NCI-H345 treated with DMSO at 0.1 percent for 48 hours (cell line): ENCODE data around the gene PPP2R5C.

Experiments
- DNase-seq: peaks from one replicate; lab custom pipeline; 2025; ENCODE audit not compliant: unreplicated experiment; lab: John Stamatoyannopoulos, UW

PPP2R5C gene

DNA sequence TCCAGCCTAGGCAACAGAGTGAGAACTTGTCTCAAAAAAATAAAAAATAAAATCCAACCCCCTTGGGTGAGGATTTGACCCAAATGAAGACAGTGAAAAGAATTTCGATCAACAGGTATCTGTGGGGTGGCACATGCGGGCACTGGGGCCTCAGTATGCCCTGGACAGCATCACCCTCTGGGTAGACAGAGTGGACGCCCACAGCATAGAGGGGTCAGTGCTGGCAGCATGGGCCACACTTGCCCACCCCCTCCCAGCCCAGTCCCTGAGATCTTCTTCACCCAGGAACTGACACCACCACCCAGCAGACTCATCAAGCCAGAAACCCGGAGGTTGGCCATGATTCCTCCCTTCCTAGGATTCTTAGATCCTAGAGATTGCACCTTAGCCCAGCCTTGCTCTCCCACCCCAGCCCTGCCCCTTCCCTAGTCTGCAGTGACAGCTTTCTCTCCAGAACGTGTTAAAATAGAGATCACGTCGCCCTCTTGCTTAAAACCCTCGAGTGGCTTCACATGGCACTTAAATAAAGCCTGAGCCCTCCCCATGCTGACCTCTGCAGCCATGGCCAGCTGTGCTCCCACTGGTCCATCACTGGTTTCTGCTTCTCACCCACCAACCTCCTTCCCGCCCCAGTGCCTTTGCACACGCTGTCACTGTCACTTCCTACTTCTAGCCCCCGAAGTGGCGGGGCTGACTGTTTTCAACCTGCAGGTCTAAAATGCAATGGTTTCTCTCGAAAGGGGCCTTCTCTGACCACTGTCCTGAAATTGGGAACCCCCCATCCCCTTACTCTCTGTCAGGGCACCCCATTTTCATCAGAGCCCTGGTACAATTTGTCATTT, 176.6 kb downstream of the PPP2R5C start:
- no peak for DNase-seq

DNA sequence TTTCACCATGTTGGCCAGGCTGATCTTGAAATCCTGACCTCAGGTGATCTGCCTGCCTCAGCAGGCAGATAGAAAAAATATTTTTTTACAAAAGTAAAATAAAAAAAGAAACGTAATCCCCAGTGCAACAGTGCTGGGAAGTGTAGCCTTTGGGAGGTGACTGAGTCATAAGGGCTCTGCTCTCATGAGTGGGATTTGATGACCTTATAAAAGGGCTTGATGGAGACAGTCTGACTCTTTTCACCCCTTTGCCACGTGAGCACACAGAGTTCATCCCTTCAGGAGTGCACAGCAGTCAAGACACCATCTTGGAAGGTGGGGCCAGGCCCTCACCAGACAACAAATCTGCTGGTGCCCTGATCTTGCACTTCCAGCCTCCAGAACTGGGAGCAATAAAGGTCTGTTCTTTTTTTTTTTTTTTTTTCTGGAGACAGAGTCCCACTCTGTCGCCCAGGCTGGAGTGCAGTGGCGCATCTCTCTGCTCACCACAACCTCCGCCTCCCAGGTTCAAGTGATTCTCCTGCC, 178.2 kb downstream of the PPP2R5C start:
- DNase-seq: no peak

DNA sequence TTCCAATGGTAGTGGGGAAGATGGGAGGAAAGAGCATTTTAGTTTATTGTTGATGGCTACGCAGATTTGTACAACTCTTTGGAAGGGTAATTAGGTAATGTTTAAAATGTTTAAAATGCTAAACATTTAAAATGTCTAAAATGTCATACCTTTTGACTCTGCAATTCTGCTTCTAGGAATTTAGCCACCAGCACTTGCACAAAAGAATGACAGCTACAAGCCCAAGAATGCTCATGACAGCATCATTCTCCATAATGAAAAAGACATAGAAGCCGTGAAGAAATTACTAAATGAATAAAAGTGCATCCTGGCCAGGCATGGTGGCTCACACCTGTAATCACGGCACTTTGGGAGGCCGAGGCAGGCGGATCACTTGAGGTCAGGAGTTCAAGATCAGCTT, 182.9 kb downstream of the PPP2R5C start:
- DNase-seq: no peak

DNA sequence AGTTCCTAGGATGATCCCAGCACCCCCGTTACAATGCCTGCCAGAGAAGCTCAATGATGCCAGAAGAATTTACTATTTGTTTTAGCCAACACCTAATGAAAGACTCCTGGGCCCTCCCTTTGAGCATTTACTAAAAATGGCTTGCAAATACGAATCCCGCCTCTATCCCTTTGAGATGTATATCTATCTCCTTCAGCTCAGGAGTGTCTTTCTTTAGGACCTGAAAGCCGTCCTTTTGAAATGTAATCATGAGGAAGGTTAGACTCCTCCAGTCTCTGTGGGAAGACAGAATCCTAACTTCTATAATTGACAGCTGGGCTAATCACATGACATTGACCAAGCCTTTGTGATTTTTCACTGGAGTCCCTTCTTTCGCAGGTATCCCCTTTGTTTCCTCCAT, 183.7 kb downstream of the PPP2R5C start:
- DNase-seq: no peak

DNA sequence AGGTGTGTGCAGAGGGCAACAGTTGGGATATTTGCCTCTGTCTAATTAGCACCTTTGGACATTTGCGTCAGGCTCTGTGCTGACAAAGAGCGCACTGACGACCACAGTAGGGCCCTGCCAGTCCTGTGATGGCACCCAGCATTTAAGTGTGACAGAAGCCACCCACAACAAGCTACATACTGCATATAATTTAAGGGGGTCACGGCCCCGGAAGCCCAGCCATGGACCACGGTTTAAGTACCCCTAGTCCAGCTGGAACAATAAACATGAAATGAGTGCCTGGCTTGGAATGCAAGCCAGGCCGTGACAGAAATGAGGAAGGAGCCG, 186.0 kb downstream of the PPP2R5C start:
- no peak for DNase-seq

DNA sequence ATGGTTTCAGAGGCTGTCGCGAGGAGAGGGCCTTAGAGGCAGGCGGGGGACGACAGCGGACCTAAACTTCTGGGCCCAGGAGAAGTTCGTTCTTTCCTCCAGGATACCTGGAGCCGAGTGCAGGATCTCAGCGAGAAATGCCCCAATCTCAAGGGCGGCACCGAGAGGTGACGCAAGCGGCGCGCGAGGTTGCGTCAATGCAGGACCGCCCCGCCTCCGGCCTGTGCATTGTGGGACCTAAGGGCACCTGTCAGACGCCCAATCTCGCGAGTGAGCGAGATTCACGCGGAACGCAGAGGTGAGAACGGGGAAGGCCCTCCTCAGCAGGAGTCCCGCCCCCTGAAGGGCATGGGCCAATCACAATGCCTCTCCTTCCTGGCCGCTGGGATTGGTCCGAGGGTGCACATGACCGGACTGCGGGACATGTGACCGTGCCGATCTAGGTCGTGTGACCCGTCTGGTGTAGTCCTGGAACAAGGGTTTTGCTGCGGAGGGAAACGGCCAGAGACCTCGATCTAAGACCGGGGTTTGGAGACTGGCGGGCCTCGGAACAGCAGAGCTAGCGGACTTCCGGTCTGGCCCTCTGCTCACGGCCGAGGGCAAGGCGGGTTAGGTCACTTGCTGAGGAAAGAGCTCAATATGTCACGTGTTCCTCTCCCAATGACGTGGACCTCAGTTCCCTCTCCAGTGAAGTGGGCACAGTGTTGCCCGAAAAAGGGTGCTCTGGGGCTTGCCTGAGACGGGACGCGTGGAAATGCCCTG, 186.6 kb downstream of the PPP2R5C start:
- peak; percentile 98 for DNase-seq

DNA sequence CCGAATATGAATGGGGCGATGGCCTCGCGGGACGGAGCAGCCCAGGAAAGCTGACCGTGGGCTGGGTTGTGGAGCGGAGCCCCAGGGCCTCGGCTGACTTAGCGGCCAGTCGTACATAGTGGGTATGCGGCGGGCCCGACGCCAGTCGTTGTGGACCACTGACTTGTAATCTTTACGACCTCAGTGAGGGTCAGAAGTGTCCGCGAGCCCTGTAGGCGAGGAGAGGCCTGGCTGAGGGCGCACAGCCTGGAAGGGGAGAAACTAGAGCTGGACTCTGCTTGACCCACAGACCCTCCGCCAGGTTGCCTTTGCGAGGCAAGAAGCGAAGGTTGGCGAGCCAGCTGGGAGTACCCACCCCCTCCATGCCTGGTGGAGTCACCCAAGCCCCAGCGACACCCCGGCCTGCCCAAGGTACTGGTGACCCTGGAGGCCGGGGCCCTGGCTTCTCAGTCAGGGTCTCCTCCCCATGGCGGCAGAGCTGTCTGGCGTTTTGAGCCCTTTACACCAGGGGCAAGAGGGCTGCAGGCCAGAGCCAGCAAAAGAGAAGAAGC, 187.2 kb downstream of the PPP2R5C start:
- DNase-seq: no peak

DNA sequence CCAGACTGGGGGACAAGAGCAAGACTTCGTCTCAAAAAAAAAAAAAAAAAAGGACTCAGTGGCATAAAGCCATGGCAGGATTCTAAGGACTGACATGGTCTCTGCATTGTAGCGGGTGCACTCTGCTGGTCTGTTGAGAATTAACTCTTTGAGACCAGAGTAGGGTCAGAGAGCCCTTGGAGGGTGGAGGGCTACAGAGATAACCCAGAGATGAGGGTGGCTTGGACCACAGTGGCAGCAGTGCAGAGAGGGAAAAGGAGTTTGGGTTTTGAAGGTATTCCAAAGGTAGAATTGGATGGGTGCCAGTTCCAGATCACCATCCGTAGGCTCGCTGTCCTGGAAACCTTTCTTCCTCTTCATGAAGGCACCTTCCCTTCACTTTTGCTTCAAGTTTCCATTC, 188.6 kb downstream of the PPP2R5C start:
- DNase-seq: no peak

DNA sequence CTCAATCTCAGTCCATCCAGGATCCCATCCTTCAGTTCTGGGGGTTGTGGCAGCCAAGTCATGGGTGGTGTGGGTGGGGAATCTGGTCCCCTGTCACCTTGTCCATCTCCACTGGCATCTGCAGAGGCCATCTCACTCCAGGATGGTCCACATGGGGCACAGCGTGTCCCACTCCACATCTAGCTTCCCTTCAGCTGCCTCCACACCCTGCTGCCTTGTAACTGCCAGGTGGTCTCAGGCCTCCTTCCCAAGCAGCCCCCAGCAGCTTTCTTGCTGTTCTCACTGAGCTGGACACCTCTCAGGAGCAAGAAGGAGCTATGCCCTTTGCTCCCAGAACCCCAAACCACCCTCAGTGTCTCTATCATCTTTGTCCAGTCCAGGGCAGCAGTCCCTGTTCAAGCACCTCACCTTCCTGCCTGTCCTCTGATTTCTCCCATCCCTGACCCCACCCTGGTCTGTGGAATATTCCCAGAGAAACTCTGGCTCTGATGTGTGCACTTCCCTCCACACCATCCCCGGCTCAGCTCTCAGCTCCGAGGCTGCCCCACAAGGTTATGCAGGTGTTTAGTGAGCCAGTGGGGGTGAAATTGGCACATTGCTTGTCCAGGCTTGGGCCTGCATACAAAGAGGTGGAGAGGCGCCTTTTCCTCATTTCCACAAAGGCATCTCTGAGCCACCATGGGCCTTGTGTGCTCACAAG, 189.2 kb downstream of the PPP2R5C start:
- no peak for DNase-seq

DNA sequence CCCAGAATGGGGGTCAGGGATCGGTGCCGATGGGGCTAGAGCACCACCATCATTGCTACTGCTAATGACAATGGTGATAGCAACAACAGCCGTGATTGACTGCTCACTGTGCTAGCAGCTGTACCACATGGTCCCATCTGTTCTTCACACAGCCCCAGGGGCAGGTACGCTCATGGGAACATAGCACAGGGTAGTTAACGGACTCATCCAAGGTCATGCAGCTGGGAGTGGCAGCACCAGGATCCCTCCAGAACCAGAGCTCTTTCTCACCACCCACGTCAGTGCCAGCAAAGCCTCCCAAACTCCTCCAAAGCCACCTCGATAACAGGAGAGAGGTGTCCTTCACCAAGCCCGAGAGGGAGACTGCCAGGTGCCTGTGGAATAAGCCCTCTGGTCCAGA, 191.6 kb downstream of the PPP2R5C start:
- DNase-seq: no peak

DNA sequence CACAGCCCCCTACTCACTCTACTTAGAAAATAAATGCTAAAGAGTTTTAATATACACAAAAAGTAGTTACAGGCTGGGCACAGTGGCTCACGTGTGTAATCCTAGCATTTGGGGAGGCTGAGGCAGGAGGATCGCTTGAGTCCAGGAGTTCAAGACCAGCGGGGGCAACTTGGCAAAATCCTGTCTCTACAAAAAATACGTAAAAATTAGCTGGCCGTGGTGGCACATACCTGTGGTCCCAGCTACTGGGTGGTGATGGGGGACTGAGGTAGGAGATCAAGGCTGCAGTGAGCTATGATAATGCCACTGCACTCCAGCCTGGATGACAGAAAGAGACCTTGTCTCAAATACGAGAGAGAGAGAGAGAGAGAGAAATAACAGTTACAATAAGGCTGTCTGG, 193.0 kb downstream of the PPP2R5C start:
- no peak for DNase-seq

DNA sequence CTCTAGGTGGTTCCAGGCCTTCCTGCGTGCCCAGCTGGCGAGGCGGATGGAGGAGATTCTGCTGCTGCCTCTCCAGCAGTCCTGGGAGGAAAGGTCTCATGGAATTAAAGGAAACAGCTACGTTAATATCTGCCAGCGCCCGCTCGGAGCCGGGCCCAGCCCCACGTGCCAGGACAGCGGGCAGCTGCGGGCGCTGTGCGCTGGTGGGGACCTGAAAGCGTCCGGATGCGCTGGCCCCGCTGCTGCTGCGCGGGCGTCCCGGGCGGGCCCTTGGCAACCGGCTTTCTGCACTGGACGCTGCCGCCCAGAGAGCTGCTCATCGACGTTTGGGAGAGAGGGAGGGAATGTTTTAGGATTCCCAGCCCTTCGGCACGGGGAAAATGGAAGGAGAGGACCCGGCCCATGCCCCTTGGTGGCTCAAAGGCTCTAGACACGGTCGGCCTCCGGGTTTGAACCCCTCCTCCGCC, 194.2 kb downstream of the PPP2R5C start:
- no peak for DNase-seq

DNA sequence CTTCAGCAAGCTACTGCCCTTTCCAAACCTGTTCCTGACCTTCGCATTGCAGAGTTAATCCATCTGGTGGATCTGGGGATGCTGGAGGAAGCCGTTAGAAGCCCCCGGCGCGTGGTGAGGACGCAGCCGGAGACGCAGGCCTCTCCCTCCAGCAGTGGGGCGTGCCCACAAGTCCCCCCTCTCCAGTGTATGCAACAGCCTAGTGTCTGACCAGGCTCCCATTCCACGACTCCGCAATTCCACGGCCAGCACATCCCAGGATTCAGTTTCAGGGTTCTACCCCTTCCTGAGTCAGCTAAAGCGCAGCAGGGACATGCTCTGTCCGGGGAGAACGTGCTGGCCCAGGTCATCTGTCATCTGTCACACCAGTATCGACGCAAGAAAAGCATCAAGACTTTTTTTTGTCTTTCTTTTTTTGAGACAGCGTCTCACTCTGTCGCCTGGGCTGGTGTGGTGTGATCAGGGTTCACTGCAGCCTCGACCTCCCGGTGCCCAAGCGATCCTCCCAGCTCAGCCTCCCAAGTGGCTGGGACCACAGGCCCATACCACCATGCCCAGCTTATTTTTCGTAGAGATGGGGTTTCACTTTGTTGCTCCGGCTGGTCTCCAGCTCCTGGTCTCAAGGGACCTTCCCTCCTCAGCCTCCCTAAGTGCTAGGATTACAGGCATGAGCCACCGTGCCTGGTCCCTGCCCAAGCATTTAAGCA, 194.8 kb downstream of the PPP2R5C start:
- no peak for DNase-seq

DNA sequence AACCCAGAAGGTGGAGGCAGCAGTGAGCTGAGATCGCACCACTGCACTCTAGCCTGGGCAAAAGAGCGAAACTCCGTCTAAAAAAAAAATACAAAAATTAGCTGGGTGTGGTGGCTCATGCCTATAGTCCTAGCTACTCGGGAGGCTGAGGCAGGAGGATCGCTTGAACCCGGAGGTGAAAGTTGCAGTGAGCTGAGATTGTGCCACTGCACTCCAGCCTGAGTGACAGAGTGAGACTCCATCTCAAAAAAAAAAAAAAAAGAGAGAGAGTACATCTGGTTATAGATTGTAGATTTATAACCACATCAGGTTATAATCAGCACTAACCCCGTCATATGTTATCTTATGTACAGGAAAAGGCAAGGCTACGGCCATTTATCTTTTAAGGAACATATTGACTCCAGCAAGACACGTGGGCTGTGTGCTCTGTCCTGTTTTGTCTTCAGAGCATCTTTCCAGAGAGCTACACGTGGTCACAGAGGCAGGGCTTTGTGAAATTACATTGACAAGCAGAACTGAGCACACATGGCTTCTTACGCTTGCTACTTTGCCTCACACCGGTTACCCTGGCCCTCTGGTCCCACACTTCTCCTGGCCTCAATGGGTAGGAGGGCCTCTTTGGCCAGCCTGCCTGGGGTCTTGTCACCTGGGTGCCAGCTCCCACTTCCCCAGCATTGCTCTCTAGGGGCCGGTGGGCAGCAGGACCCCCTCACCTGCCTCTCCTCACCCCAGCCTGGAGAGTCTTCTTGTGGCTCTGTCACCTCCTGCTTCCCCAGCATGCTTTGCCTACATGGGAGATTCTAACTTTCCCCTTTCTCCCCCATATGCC, 196.1 kb downstream of the PPP2R5C start:
- DNase-seq: no peak

DNA sequence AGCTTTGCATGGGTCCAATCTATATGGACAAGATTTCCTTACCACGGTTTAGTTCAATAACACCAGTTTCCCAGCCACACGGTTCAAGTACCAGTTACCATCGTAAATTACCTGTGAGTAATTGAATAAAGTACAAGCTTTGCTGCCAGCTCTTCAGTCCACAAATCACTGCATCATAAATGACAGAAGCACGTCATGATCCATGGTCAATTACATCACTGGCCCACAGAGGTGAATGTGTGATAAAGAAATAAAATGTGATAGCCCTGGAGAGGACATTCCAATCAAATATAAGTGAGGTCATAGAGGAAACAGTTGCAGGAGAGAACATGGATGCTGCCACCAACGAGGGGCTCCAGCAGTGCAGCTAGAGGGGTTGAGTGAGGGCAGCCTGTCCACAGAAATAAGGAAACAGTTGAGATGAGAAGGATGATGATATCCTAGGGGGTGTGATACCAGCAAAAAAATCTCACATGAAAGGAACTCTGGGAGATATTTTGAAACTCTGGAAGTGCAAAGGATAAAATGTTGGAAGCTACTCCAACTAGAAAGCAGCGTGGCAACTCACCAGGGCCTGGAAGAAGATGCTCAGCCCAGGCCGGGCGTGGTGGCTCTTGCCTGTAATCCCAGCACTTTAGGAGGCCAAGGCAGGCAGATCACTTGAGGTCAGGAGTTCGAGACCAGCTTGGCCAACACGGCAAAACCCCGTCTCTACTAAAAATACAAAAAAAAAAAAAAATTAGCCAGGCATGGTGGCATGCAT, 197.1 kb downstream of the PPP2R5C start:
- no peak for DNase-seq

DNA sequence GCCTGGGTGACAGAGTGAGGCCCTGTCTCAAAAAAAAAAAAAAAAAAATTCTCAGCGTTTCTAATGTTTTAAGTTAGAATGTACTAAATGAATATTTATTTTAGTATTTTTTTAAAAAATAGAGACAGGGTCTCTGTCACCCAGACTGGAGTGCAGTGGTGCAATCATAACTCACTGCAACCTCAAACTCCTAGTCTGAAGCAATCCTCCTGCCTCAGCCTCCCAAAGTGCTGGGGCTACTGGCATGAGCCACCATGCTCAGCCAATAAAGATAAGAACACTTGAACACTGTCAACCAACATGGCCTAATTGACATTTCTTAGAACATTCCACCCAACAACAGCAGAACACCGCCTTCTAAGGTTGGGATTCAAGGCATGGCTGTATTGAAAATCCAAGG, 197.8 kb downstream of the PPP2R5C start:
- no peak for DNase-seq

DNA sequence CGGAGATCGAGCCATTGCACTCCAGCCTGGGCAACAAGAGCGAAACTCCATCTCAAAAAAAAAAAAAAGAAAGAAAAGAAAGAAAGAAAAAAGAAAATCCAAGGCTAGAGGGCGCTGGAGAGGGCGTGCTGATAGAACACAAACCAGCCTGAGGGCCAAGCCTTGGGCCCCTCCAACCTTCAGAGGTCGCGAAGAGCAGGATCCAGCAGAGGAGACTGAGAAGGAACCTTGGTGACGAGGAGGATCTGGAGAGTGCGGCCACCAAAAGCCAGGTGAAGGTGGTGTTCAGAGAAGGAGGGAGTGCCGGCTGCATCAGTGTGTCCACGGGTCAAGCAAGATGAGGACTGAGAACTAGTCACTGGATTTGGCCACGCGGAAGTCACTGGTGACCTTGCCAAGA, 198.7 kb downstream of the PPP2R5C start:
- DNase-seq: no peak

DNA sequence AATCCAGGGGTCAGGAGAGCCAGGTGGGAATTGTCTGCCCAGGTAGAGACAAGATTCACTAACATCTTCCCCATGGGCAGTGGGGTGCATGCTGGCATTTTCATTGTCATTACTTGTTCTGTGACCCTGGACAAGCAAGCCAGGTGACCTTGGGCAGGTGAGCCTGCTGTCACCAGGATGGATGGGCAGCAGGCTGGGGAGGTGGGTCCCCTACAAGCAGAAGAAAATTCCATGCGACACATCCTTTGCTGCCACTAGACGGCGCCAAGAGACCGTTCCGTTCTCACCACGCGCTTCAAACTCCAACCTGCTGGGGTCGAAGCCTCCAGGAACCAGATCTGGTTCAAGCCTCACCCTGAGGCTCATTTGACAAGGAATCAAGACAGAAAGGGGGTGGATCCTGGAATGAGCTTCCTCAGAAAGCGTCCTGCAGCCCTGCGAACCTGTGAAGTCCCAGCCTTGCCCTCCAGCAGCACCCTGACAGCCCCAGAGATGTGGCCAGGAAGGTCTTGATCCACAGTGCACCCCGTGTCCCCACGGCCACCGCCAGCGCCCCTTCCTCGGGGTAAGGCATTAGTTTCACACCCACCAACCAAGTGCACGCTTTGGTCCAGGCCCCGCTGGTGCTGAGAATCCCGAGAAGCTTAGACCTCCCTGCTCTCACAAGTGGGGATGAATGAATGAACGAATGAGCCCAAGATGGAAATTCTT, 199.7 kb downstream of the PPP2R5C start:
- peak; percentile 69 for DNase-seq
